GM12878 (cell line): ENCODE data around the gene AHNAK.

Experiments used
- ATF3 ChIP-seq: IDR thresholded peaks from 2 replicates; pipeline ENCODE4 v1.6.1; 2011; ENCODE audit warnings: low read depth, mild to moderate bottlenecking, low read length, moderate library complexity, borderline replicate concordance; ENCODE audit errors: extremely low read depth
- CTCF ChIP-seq, 3 experiments: IDR thresholded peaks in 2 of 3; conservative IDR thresholded peaks in 1 of 3; 2 replicates each; pipeline ENCODE4 v1.5.1; 2011; ENCODE audit warnings: low read depth in 3 of 3, low read length in 3 of 3, mild to moderate bottlenecking in 3 of 3, control low read depth in 2 of 3, moderate library complexity in 2 of 3, inconsistent platforms in 1 of 3, mixed read lengths in 1 of 3; ENCODE audit not compliant: control insufficient read depth in 2 of 3, insufficient read depth in 1 of 3; ENCODE audit errors: extremely low read depth in 1 of 3
- E2F4 ChIP-seq: IDR thresholded peaks from 2 replicates; pipeline ENCODE4 v1.6.1; 2012; ENCODE audit warnings: low read depth, low read length, improper control_type of control experiment
- HDAC6 ChIP-seq: fragments of 200-600 bp; sonication (generic); IDR thresholded peaks from one replicate; pipeline ENCODE4 v1.8.0; 2017; ENCODE audit warnings: antibody characterized with exemption; ENCODE audit not compliant: unreplicated experiment
- POLR2A ChIP-seq: IDR thresholded peaks from 2 replicates; pipeline ENCODE4 v1.6.1; 2011; ENCODE audit warnings: low read depth, mild to moderate bottlenecking, low read length
- POLR2AphosphoS5 ChIP-seq: IDR thresholded peaks from 2 replicates; pipeline ENCODE4 v1.6.1; 2011; ENCODE audit warnings: mild to moderate bottlenecking, low read length, inconsistent platforms

DNA sequence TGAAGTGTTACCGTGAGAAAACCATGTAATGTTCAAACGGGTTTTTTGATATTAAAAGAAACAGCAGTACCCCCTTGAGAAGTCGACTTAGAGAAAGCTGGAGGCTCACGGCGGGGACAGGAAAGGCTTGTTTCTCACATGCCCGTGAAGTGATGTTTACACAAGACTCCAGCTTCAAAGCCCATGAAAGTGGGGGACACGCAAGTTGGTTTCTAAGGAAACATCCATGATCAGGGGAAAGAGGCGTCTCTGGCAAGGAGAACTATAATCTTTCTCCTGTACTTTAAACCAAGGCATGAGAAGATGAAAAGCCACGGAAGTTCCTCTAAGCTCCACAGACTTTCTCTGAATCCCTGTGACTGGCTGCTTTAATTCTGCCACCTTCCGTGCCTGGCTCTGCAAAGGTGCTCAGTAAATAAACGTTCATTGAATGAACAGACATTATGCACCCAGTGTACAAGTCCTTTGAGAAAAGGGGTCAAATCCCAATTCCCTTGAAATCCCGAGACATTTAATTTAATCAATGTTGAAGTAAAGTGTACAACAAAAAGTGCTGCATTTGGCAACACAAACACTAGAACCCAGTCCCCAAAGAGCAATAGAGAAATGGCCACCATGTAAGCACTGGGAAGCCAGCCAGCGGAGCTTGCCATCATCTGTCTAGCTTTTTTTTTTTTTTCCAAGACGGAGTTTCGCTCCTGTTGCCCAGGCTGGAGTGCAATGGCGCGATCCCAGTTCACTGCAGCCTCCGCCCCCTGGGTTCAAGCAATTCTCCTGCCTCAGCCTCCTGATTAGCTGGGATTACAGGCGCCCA is 58.7 kb downstream of the AHNAK start:
- TF ChIP-seq CTCF (IDR thresholded peaks at IDR 0.05 in 2 of 3, conservative IDR thresholded peaks at IDR 0.05 in 1 of 3; ENCODE audit: control insufficient read depth in 2 of 3, extremely low read depth in 1 of 3, insufficient read depth in 1 of 3, low read depth in 3 of 3, low read length in 3 of 3): no peak
- no peak for TF ChIP-seq POLR2A
- TF ChIP-seq ATF3: no peak
- no peak for TF ChIP-seq E2F4
- TF ChIP-seq POLR2AphosphoS5: no peak
- no peak for TF ChIP-seq HDAC6
